HepG2 (cell line): ENCODE results near the gene GSAP. TPM values are rescaled to one million over a fixed set of nuclear protein-coding genes. Genes with fewer than 3 reads are reported as not detected.

Experiments
- CREM ChIP-seq, 2 experiments: sonication (generic) in 1 of 2; formaldehyde crosslinking in 1 of 2; IDR thresholded peaks; 2 replicates each; pipeline versions ENCODE4 v1.4.0 to v1.6.1; 2016 to 2020; ENCODE audit warnings: antibody characterized with exemption in 1 of 2, mild to moderate bottlenecking in 1 of 2, missing genetic modification reagents in 1 of 2
- DZIP1 ChIP-seq: sonication (generic); formaldehyde crosslinking; IDR thresholded peaks from 2 replicates; pipeline ENCODE4 v1.5.0; 2020; ENCODE audit warnings: mild to moderate bottlenecking, missing genetic modification reagents
- JUND ChIP-seq: sonication (generic); formaldehyde crosslinking; IDR thresholded peaks from 2 replicates; pipeline ENCODE4 v1.8.0; 2022; ENCODE audit warnings: mild to moderate bottlenecking, missing genetic modification reagents
- KLF15 ChIP-seq: sonication (generic); formaldehyde crosslinking; IDR thresholded peaks from 2 replicates; pipeline ENCODE4 v1.8.1; 2023; ENCODE audit warnings: borderline replicate concordance, mild to moderate bottlenecking, inconsistent platforms, missing genetic modification reagents, mixed read lengths
- NR2C2 ChIP-seq: sonication (generic); formaldehyde crosslinking; IDR thresholded peaks from 2 replicates; pipeline ENCODE4 v1.4.0; 2020; ENCODE audit warnings: missing genetic modification reagents, mild to moderate bottlenecking, moderate library complexity, borderline replicate concordance
- SSRP1 ChIP-seq: IDR thresholded peaks from 2 replicates; pipeline ENCODE4 v1.6.1; 2016; ENCODE audit warnings: control low read depth
- TBP ChIP-seq: sonication (generic); formaldehyde crosslinking; IDR thresholded peaks from 2 replicates; pipeline ENCODE4 v1.5.0; 2020; ENCODE audit warnings: missing genetic modification reagents
- TIGD3 ChIP-seq: sonication (generic); formaldehyde crosslinking; IDR thresholded peaks from 2 replicates; pipeline ENCODE4 v1.5.1; 2020; ENCODE audit warnings: mild to moderate bottlenecking, missing genetic modification reagents, borderline replicate concordance
- YY1 ChIP-seq: IDR thresholded peaks from 2 replicates; pipeline ENCODE4 v1.6.1; 2011; ENCODE audit warnings: low read length, low read depth, moderate library complexity, mild to moderate bottlenecking; ENCODE audit not compliant: insufficient read depth, insufficient replicate concordance
- ZFP62 ChIP-seq: sonication (generic); formaldehyde crosslinking; IDR thresholded peaks from 2 replicates; pipeline ENCODE4 v1.4.0; 2020; ENCODE audit warnings: missing genetic modification reagents
- ZGPAT ChIP-seq: IDR thresholded peaks from 2 replicates; pipeline ENCODE4 v1.6.1; 2016; ENCODE audit warnings: mild to moderate bottlenecking
- ZNF253 ChIP-seq: sonication (generic); formaldehyde crosslinking; IDR thresholded peaks from 2 replicates; pipeline ENCODE4 v1.8.0; 2022; ENCODE audit warnings: mild to moderate bottlenecking, missing genetic modification reagents, borderline replicate concordance
- ZNF280D ChIP-seq: sonication (generic); formaldehyde crosslinking; IDR thresholded peaks from 2 replicates; pipeline ENCODE4 v1.5.1; 2020; ENCODE audit warnings: mild to moderate bottlenecking, missing genetic modification reagents
- ZNF317 ChIP-seq: sonication (generic); formaldehyde crosslinking; IDR thresholded peaks from 2 replicates; pipeline ENCODE4 v1.5.0; 2020; ENCODE audit warnings: mild to moderate bottlenecking, missing genetic modification reagents
- ZNF747 ChIP-seq: sonication (generic); formaldehyde crosslinking; IDR thresholded peaks from 2 replicates; pipeline ENCODE4 v1.8.1; 2023; ENCODE audit warnings: missing genetic modification reagents, mild to moderate bottlenecking, borderline replicate concordance
- polyA plus RNA-seq, 8 experiments: library from polyadenylated mRNA; depleted of rRNA in 3 of 8; stranded (reverse) in 7 of 8; unstranded in 1 of 8; fragments of >200 nt; fragmentation: Illumina TruSeq in 4 of 8; extraction: Trizol in 4 of 8; gene quantifications; 2 replicates each; pipeline versions ENCODE4 v1.2.1 to v1.2.3, GENCODE V29; 2011 to 2016; ENCODE audit warnings: low read depth in 4 of 8, missing spikeins in 1 of 8, mixed read lengths in 1 of 8; ENCODE audit not compliant: insufficient read depth in 1 of 8
- total RNA-seq, 5 experiments: library from RNA; depleted of rRNA; stranded (reverse); fragments of >200 nt; fragmentation: Illumina TruSeq; extraction: Trizol; gene quantifications; 2 replicates each; pipeline ENCODE4 v1.2.3, GENCODE V29; 2016; ENCODE audit warnings: low read depth in 1 of 5
- TF ChIP-seq, protein P1 (sequence below), 2 experiments: IDR thresholded peaks; 2 replicates each; pipeline ENCODE4 v1.6.1; 2011 to 2012; ENCODE audit warnings: low read length in 2 of 2, borderline replicate concordance in 1 of 2, low read depth in 1 of 2, mild to moderate bottlenecking in 1 of 2, moderate library complexity in 1 of 2

Gene GSAP
- total and polyA plus RNA-seq, 2 of the 13 experiments (the other 11 are each of a cell fraction or from before 2014, with no cell fraction given), result 34.6 to 40.6 TPM

DNA sequence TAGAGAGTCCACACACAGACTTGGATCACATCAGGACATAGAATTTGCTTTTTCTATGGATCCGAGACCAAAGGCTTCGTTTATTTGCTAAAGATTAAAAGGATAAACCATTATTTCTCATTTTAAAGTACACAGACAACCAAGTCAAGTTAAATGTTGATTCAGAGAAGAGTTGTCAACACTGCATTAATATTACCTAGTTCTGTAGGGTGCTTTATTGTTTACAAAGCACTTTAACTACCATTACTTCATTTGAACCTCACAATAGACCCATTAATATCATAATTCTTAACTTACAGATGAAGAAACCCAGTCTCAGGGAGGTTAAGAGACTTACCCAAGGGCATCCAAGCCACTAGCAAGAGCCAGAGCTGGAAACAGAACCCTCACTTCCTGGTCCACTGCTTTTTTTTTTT, 43.2 kb upstream of the GSAP start (continued):
- TF ChIP-seq NR2C2 (CRISPR knock-in tag) (no peak), ZGPAT (CRISPR knock-in tag) (peak; percentile 68), SSRP1 (no peak), DZIP1 (CRISPR knock-in tag) (no peak), YY1 (no peak), ZNF747 (no peak), KLF15 (no peak), CREM (IDR thresholded peaks at IDR 0.05) (peak; percentile 88), CREM (CRISPR knock-in tag; IDR thresholded peaks at IDR 0.05) (no peak), TIGD3 (CRISPR knock-in tag) (no peak), TBP (CRISPR knock-in tag) (no peak), JUND (CRISPR knock-in tag) (no peak), ZNF317 (CRISPR knock-in tag) (no peak), ZFP62 (CRISPR knock-in tag) (no peak), ZNF280D (CRISPR knock-in tag) (no peak), ZNF253 (no peak)
- TF ChIP-seq, protein P1, sequence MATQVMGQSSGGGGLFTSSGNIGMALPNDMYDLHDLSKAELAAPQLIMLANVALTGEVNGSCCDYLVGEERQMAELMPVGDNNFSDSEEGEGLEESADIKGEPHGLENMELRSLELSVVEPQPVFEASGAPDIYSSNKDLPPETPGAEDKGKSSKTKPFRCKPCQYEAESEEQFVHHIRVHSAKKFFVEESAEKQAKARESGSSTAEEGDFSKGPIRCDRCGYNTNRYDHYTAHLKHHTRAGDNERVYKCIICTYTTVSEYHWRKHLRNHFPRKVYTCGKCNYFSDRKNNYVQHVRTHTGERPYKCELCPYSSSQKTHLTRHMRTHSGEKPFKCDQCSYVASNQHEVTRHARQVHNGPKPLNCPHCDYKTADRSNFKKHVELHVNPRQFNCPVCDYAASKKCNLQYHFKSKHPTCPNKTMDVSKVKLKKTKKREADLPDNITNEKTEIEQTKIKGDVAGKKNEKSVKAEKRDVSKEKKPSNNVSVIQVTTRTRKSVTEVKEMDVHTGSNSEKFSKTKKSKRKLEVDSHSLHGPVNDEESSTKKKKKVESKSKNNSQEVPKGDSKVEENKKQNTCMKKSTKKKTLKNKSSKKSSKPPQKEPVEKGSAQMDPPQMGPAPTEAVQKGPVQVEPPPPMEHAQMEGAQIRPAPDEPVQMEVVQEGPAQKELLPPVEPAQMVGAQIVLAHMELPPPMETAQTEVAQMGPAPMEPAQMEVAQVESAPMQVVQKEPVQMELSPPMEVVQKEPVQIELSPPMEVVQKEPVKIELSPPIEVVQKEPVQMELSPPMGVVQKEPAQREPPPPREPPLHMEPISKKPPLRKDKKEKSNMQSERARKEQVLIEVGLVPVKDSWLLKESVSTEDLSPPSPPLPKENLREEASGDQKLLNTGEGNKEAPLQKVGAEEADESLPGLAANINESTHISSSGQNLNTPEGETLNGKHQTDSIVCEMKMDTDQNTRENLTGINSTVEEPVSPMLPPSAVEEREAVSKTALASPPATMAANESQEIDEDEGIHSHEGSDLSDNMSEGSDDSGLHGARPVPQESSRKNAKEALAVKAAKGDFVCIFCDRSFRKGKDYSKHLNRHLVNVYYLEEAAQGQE (IDR thresholded peaks at IDR 0.05; ENCODE audit: borderline replicate concordance in 1 of 2, low read depth in 1 of 2, low read length in 2 of 2), result 0 out of 4 replicates have a peak, but pooled peaks of 1 of the 2 experiments have one; percentile 12
